ENCODE measurements around the gene SSBP1. TPM values are rescaled to one million over a fixed set of nuclear protein-coding genes. Genes with fewer than 3 reads are reported as not detected.

SSBP1 gene
- total and polyA plus RNA-seq, 2 of the 4 experiments (the other 2 are of a cell fraction), result 158 to 204 TPM

DNA sequence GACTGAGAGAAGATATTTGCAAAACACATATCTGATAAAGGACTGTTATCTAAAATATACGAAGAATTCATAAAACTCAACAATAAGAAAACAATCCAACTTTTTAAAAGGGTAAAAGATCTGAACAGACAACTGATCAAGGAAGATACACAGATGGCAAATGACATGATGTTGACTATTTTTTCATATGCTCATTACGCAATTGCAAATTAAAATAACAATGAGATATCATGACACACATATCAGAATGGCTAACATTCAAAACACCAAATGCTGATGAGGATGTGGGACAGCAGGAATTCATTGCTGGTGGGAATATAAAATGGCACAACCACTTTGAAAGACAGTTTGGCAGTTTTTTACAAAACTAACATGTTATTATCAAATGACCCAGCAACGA, 45.1 kb upstream of the SSBP1 start:
- no peak overlapping the region for H3K14ac ChIP-seq (replicated peaks; ENCODE audit: low read depth, low read length)
- H3K9me1 ChIP-seq (ENCODE audit: insufficient read depth, low read length), result no peaks in the 10 kb centered on the region
- no peaks in the 10 kb centered on the region for H3K9me3 ChIP-seq (ENCODE audit: control insufficient read depth, insufficient read depth, low read length)
- no peak for TF ChIP-seq MAFK (IDR thresholded peaks at IDR 0.05; ENCODE audit: low read depth, low read length)
- no peak for TF ChIP-seq CHD1 (IDR thresholded peaks at IDR 0.05; ENCODE audit: low read depth, low read length)
- no peak for TF ChIP-seq RCOR1 (IDR thresholded peaks at IDR 0.05; ENCODE audit: insufficient replicate concordance, low read length)
- TF ChIP-seq CEBPB (IDR thresholded peaks at IDR 0.05; ENCODE audit: low read depth, low read length), result peak; percentile 77
- TF ChIP-seq, protein P1, sequence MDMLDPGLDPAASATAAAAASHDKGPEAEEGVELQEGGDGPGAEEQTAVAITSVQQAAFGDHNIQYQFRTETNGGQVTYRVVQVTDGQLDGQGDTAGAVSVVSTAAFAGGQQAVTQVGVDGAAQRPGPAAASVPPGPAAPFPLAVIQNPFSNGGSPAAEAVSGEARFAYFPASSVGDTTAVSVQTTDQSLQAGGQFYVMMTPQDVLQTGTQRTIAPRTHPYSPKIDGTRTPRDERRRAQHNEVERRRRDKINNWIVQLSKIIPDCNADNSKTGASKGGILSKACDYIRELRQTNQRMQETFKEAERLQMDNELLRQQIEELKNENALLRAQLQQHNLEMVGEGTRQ (IDR thresholded peaks at IDR 0.05; ENCODE audit: low read depth, low read length), result no peak
- ChIA-PET POLR2A (ENCODE audit: unreplicated experiment) (no interaction called here), CTCF (no interaction called here)
- no peak overlapping the region for H2AFZ ChIP-seq (replicated peaks; ENCODE audit: low read length, poor library complexity)
- BruUV-seq (replicated peaks), result no TSS peak
- H4K8ac ChIP-seq (ENCODE audit: low read depth in 2 of 2, low read length in 2 of 2), result no peak overlapping the region
- no peaks in the 10 kb centered on the region; the same call in 1 of the 2 replicates for H4K20me1 ChIP-seq (ENCODE audit: insufficient read depth, low read length)
- in situ Hi-C loops (cut with MboI; ENCODE audit: low sequenced_read_pairs), result no loop called here
- H3K4ac ChIP-seq (ENCODE audit: low read depth, low read length), result no peak overlapping the region
- WGBS, 2 experiments (ENCODE audit: extremely low coverage in 2 of 2, insufficient read length in 1 of 2), result no CpG with 5 or more reads among the region's 3 CpGs
- H4K91ac ChIP-seq (ENCODE audit: insufficient read depth, low read depth, low read length), result no peak overlapping the region
- no peak overlapping the region for H3K23ac ChIP-seq (ENCODE audit: low read depth, low read length)
- H3K18ac ChIP-seq (ENCODE audit: low read depth, low read length), result no peak overlapping the region
- DNase-seq (no peak), ATAC-seq (ENCODE audit: low read depth) (no peak)
- no peak overlapping the region for H2BK15ac ChIP-seq (ENCODE audit: low read depth, low read length)
- no peak overlapping the region for H2AK9ac ChIP-seq (replicated peaks; ENCODE audit: low read depth, low read length, poor library complexity)
- no peak overlapping the region for H3K27ac ChIP-seq (ENCODE audit: insufficient read depth, low read length)
- H3K36me3 ChIP-seq (ENCODE audit: control insufficient read depth, insufficient read depth, low read length), result no peaks in the 10 kb centered on the region
- peaks cover 7 to 11% of the 10 kb centered on the region in 2 experiments; a peak in 2 of 4 replicates for H3K79me1 ChIP-seq (ENCODE audit: low read depth in 1 of 2, low read length in 2 of 2)
- H3K4me2 ChIP-seq (ENCODE audit: low read depth, low read length), result no peak overlapping the region
- H3K4me1 ChIP-seq (ENCODE audit: control insufficient read depth, insufficient read depth, low read length), result no peaks in the 10 kb centered on the region
- H3K27me3 ChIP-seq (ENCODE audit: control insufficient read depth, insufficient read depth, low read length), result no peaks in the 10 kb centered on the region
- no peak overlapping the region for H3K9ac ChIP-seq (ENCODE audit: low read depth, low read length)
- H2BK5ac ChIP-seq (ENCODE audit: low read depth, low read length, poor library complexity, severe bottlenecking), result no peak overlapping the region
- no peak overlapping the region for H2BK120ac ChIP-seq (ENCODE audit: low read depth, low read length)
- intact Hi-C loops (cut with micrococcal nuclease), result no loop called here
- no peak overlapping the region for H3K56ac ChIP-seq (ENCODE audit: extremely low read depth, insufficient read depth, low read length)
- no peak overlapping the region for H3K4me3 ChIP-seq (ENCODE audit: insufficient read depth, low read depth, low read length)
- dilution Hi-C loops (cut with HindIII; ENCODE audit: low sequenced_read_pairs, unreplicated experiment), result no loop called here
- H4K5ac ChIP-seq (ENCODE audit: low read depth, low read length), result no peak overlapping the region
- H2AK5ac ChIP-seq (ENCODE audit: low read depth, low read length), result no peak overlapping the region
- H2BK20ac ChIP-seq (ENCODE audit: low read depth, low read length), result no peak overlapping the region
